ENCODE data around the gene SPIRE2. TPM values are rescaled to one million over a fixed set of nuclear protein-coding genes. Genes with fewer than 3 reads are reported as not detected.

The SPIRE2 gene
- total RNA-seq, 2 donors from 2014 or later: 2.0 TPM; not detected in 1

GRCh38 chr16:89784406-89784805, 43.9 kb upstream of the SPIRE2 start:
- Histone ChIP-seq H3K27ac (no peak overlapping the region), H3K4me1 (ENCODE audit: control insufficient read depth in 1 of 2, low read depth in 2 of 2) (no peaks in the 10 kb centered on the region), H3K9me3 (no peaks in the 10 kb centered on the region), H3K4me3 (no peak overlapping the region), H3K27me3 (replicated peaks; ENCODE audit: insufficient read depth) (no peaks in the 10 kb centered on the region), H3K36me3 (no peaks in the 10 kb centered on the region)
- DNase-seq (ENCODE audit: low spot score): no peak
- TF ChIP-seq CTCF (IDR thresholded peaks at IDR 0.05): no peak
- no peak for ATAC-seq (ENCODE audit: insufficient number of reproducible peaks, low FRiP score, low read depth)

- no peak for DNase-seq (ENCODE audit: low spot score)
- TF ChIP-seq CTCF (IDR thresholded peaks at IDR 0.05): no peak
- ATAC-seq (ENCODE audit: insufficient number of reproducible peaks, low FRiP score, low read depth): no peak
- H3K27ac ChIP-seq: no peak overlapping the region
- no peak overlapping the region for H3K4me3 ChIP-seq
- H3K36me3 ChIP-seq: no peaks in the 10 kb centered on the region
- H3K9me3 ChIP-seq: no peaks in the 10 kb centered on the region
- no peaks in the 10 kb centered on the region for H3K4me1 ChIP-seq (ENCODE audit: control insufficient read depth in 1 of 2, low read depth in 2 of 2)
- no peaks in the 10 kb centered on the region for H3K27me3 ChIP-seq (replicated peaks; ENCODE audit: insufficient read depth)
Observed at GRCh38 chr16:89785523-89786155, 42.6 kb upstream of the SPIRE2 start.

GRCh38 chr16:89786474-89787364, 41.6 kb upstream of the SPIRE2 start:
- H3K4me1 ChIP-seq (ENCODE audit: control insufficient read depth in 1 of 2, low read depth in 2 of 2): no peaks in the 10 kb centered on the region

GRCh38 chr16:89787365-89787805, 40.9 kb upstream of the SPIRE2 start:
- no peaks in the 10 kb centered on the region for H3K27me3 ChIP-seq (replicated peaks; ENCODE audit: insufficient read depth)
- H3K27ac ChIP-seq: no peak overlapping the region
- no peak for TF ChIP-seq CTCF (IDR thresholded peaks at IDR 0.05)
- no peak for DNase-seq (ENCODE audit: low spot score)
- no peak overlapping the region for H3K4me3 ChIP-seq
- no peak for ATAC-seq (ENCODE audit: insufficient number of reproducible peaks, low FRiP score, low read depth)
- H3K36me3 ChIP-seq: no peaks in the 10 kb centered on the region
- no peaks in the 10 kb centered on the region for H3K9me3 ChIP-seq
- no peaks in the 10 kb centered on the region for H3K4me1 ChIP-seq (ENCODE audit: control insufficient read depth in 1 of 2, low read depth in 2 of 2)

More at GRCh38 chr16:89786474-89787364, 41.6 kb upstream of the SPIRE2 start:
- ATAC-seq (ENCODE audit: insufficient number of reproducible peaks, low FRiP score, low read depth): no peak
- Histone ChIP-seq H3K36me3 (no peaks in the 10 kb centered on the region), H3K27me3 (replicated peaks; ENCODE audit: insufficient read depth) (no peaks in the 10 kb centered on the region), H3K4me3 (no peak overlapping the region), H3K27ac (no peak overlapping the region), H3K9me3 (no peaks in the 10 kb centered on the region)
- DNase-seq (ENCODE audit: low spot score): no peak
- no peak for TF ChIP-seq CTCF (IDR thresholded peaks at IDR 0.05)

GRCh38 chr16:89791278-89791995, 36.8 kb upstream of the SPIRE2 start:
- no peak for TF ChIP-seq CTCF (IDR thresholded peaks at IDR 0.05)
- Histone ChIP-seq H3K36me3 (no peaks in the 10 kb centered on the region), H3K9me3 (no peaks in the 10 kb centered on the region), H3K4me3 (no peak overlapping the region), H3K4me1 (ENCODE audit: control insufficient read depth in 1 of 2, low read depth in 2 of 2) (no peaks in the 10 kb centered on the region), H3K27me3 (replicated peaks; ENCODE audit: insufficient read depth) (no peaks in the 10 kb centered on the region), H3K27ac (no peak overlapping the region)
- no peak for DNase-seq (ENCODE audit: low spot score)
- no peak for ATAC-seq (ENCODE audit: insufficient number of reproducible peaks, low FRiP score, low read depth)
